Measurements from ENCODE around the gene OR2T6. TPM values are rescaled to one million over a fixed set of nuclear protein-coding genes. Genes with fewer than 3 reads are reported as not detected.
"Not testable (repeated sequence)": the region's sequence is repeated elsewhere in the genome, so short reads cannot be mapped to it uniquely, and the experiment has no call there.

Gene OR2T6
- polyA plus RNA-seq, 1 donor (not counting 4 experiments of a cell fraction or from before 2014, with no cell fraction given), result not detected

DNA sequence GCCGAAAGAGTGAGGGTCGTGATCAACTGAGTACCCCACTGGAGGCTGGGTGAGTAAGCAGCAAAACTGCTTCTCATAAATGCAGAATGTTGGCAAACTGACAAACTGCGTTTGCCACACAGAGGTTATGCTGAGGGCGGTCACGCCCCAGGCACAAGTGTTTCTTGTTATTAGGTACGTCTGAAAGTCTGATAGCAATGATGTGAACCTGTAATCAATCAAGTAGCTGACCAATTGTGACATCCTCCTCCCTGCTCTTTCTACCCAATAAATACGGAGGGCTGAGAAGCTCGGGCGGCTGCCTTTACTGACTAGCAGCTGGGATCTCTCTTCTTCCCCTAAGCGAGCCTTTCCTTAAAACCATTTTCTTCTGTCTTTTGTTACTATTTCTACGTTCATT, 56.1 kb downstream of the OR2T6 start:
- H4K20me1 ChIP-seq (ENCODE audit: control insufficient read depth, extremely low read depth, insufficient read depth, low read length); dilution Hi-C loops (cut with MboI; ENCODE audit: extremely low pct_ligation_motif_present, low sequenced_read_pairs); H2AFZ ChIP-seq (ENCODE audit: control insufficient read depth, low read length); H3K4me1 ChIP-seq (ENCODE audit: control insufficient read depth, extremely low read depth, insufficient read depth, low read length); H3K27me3 ChIP-seq (ENCODE audit: control insufficient read depth, extremely low read depth, insufficient read depth, low read length); H3K9me3 ChIP-seq (ENCODE audit: control insufficient read depth, low read depth, low read length); H3K36me3 ChIP-seq (ENCODE audit: control insufficient read depth in 2 of 2, extremely low read depth in 1 of 2, insufficient read depth in 2 of 2, low read length in 2 of 2); H3K4me2 ChIP-seq (ENCODE audit: control insufficient read depth, extremely low read depth, insufficient read depth, low read depth, low read length); H3K79me2 ChIP-seq (ENCODE audit: control insufficient read depth, insufficient read depth, low read length); H3K9me1 ChIP-seq (ENCODE audit: control insufficient read depth, extremely low read depth, insufficient read depth, low read length); H3K9ac ChIP-seq (ENCODE audit: control insufficient read depth, extremely low read depth, insufficient read depth, low read length); H3K4me3 ChIP-seq (ENCODE audit: control insufficient read depth in 2 of 3, extremely low read depth in 1 of 3, insufficient read depth in 2 of 3, low read depth in 1 of 3, low read length in 3 of 3); H3K27ac ChIP-seq (ENCODE audit: control insufficient read depth, insufficient read depth, low read length); FAIRE-seq; DNase-seq (ENCODE audit: low read depth, low spot score): not testable (repeated sequence)

DNA sequence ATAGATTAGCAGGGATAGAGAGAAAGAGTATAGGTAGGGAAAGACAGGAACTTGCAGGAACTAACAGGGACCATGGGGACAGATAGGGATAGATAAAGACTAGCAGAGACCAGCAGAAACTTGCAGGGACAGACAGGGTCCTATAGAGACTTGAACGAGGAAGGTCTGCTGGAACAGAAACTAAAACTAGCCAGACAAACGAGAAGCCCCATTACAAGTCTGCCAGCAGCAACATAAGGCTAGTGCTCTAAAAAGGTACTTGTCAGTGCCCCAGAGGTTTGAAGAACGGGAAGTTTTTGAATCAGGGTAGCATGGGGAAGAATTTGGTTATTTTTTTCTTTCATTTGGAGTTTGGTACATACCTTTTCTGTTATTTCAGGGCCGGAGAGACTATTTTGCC, 56.7 kb downstream of the OR2T6 start:
- H3K27me3 ChIP-seq (ENCODE audit: control insufficient read depth, extremely low read depth, insufficient read depth, low read length); H3K9me3 ChIP-seq (ENCODE audit: control insufficient read depth, low read depth, low read length); H3K9ac ChIP-seq (ENCODE audit: control insufficient read depth, extremely low read depth, insufficient read depth, low read length); H3K4me1 ChIP-seq (ENCODE audit: control insufficient read depth, extremely low read depth, insufficient read depth, low read length); H3K27ac ChIP-seq (ENCODE audit: control insufficient read depth, insufficient read depth, low read length); H3K4me2 ChIP-seq (ENCODE audit: control insufficient read depth, extremely low read depth, insufficient read depth, low read depth, low read length); H3K36me3 ChIP-seq (ENCODE audit: control insufficient read depth in 2 of 2, extremely low read depth in 1 of 2, insufficient read depth in 2 of 2, low read length in 2 of 2); H2AFZ ChIP-seq (ENCODE audit: control insufficient read depth, low read length); H4K20me1 ChIP-seq (ENCODE audit: control insufficient read depth, extremely low read depth, insufficient read depth, low read length); H3K4me3 ChIP-seq (ENCODE audit: control insufficient read depth in 2 of 3, extremely low read depth in 1 of 3, insufficient read depth in 2 of 3, low read depth in 1 of 3, low read length in 3 of 3); FAIRE-seq; dilution Hi-C loops (cut with MboI; ENCODE audit: extremely low pct_ligation_motif_present, low sequenced_read_pairs); H3K79me2 ChIP-seq (ENCODE audit: control insufficient read depth, insufficient read depth, low read length); DNase-seq (ENCODE audit: low read depth, low spot score); H3K9me1 ChIP-seq (ENCODE audit: control insufficient read depth, extremely low read depth, insufficient read depth, low read length): not testable (repeated sequence)

GRCh38 chr1:248433811-248434415, 58.4 kb downstream of the OR2T6 start:
- DNase-seq (ENCODE audit: low read depth, low spot score); H3K27me3 ChIP-seq (ENCODE audit: control insufficient read depth, extremely low read depth, insufficient read depth, low read length); dilution Hi-C loops (cut with MboI; ENCODE audit: extremely low pct_ligation_motif_present, low sequenced_read_pairs); H4K20me1 ChIP-seq (ENCODE audit: control insufficient read depth, extremely low read depth, insufficient read depth, low read length); H3K9me3 ChIP-seq (ENCODE audit: control insufficient read depth, low read depth, low read length); H3K4me2 ChIP-seq (ENCODE audit: control insufficient read depth, extremely low read depth, insufficient read depth, low read depth, low read length); H3K27ac ChIP-seq (ENCODE audit: control insufficient read depth, insufficient read depth, low read length); H3K9me1 ChIP-seq (ENCODE audit: control insufficient read depth, extremely low read depth, insufficient read depth, low read length); FAIRE-seq; H3K9ac ChIP-seq (ENCODE audit: control insufficient read depth, extremely low read depth, insufficient read depth, low read length); H3K79me2 ChIP-seq (ENCODE audit: control insufficient read depth, insufficient read depth, low read length); H3K4me3 ChIP-seq (ENCODE audit: control insufficient read depth in 2 of 3, extremely low read depth in 1 of 3, insufficient read depth in 2 of 3, low read depth in 1 of 3, low read length in 3 of 3); H2AFZ ChIP-seq (ENCODE audit: control insufficient read depth, low read length); H3K36me3 ChIP-seq (ENCODE audit: control insufficient read depth in 2 of 2, extremely low read depth in 1 of 2, insufficient read depth in 2 of 2, low read length in 2 of 2); H3K4me1 ChIP-seq (ENCODE audit: control insufficient read depth, extremely low read depth, insufficient read depth, low read length): not testable (repeated sequence)

GRCh38 chr1:248434913-248435312, 59.4 kb downstream of the OR2T6 start:
- H2AFZ ChIP-seq (ENCODE audit: control insufficient read depth, low read length); H3K79me2 ChIP-seq (ENCODE audit: control insufficient read depth, insufficient read depth, low read length); dilution Hi-C loops (cut with MboI; ENCODE audit: extremely low pct_ligation_motif_present, low sequenced_read_pairs); H3K27ac ChIP-seq (ENCODE audit: control insufficient read depth, insufficient read depth, low read length); H3K9me1 ChIP-seq (ENCODE audit: control insufficient read depth, extremely low read depth, insufficient read depth, low read length); H3K9ac ChIP-seq (ENCODE audit: control insufficient read depth, extremely low read depth, insufficient read depth, low read length); H3K4me3 ChIP-seq (ENCODE audit: control insufficient read depth in 2 of 3, extremely low read depth in 1 of 3, insufficient read depth in 2 of 3, low read depth in 1 of 3, low read length in 3 of 3); FAIRE-seq; H3K9me3 ChIP-seq (ENCODE audit: control insufficient read depth, low read depth, low read length); H3K36me3 ChIP-seq (ENCODE audit: control insufficient read depth in 2 of 2, extremely low read depth in 1 of 2, insufficient read depth in 2 of 2, low read length in 2 of 2); H3K27me3 ChIP-seq (ENCODE audit: control insufficient read depth, extremely low read depth, insufficient read depth, low read length); H3K4me2 ChIP-seq (ENCODE audit: control insufficient read depth, extremely low read depth, insufficient read depth, low read depth, low read length); H3K4me1 ChIP-seq (ENCODE audit: control insufficient read depth, extremely low read depth, insufficient read depth, low read length); DNase-seq (ENCODE audit: low read depth, low spot score); H4K20me1 ChIP-seq (ENCODE audit: control insufficient read depth, extremely low read depth, insufficient read depth, low read length): not testable (repeated sequence)

DNA sequence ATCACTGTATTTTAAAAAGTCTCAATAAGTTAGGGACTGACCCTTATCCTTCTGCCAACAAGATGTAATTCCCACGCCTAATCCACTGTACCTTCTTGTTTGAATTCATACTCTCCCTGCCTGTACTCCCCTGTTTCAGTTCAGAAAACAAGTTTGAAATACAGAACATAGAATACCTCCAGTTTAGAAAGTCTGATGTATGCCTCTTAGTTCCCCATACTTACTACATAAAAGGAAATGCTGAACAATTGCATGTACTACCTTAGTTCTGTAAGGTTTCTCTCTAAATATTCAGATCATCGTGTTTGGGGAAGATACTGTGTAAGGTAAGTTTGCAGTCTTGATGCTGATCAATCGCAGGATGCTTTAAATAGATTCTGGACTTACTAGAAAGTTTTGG, 60.8 kb downstream of the OR2T6 start:
- H3K9me3 ChIP-seq (ENCODE audit: control insufficient read depth, low read depth, low read length); H3K9me1 ChIP-seq (ENCODE audit: control insufficient read depth, extremely low read depth, insufficient read depth, low read length); H3K36me3 ChIP-seq (ENCODE audit: control insufficient read depth in 2 of 2, extremely low read depth in 1 of 2, insufficient read depth in 2 of 2, low read length in 2 of 2); H3K4me3 ChIP-seq (ENCODE audit: control insufficient read depth in 2 of 3, extremely low read depth in 1 of 3, insufficient read depth in 2 of 3, low read depth in 1 of 3, low read length in 3 of 3); FAIRE-seq; H3K79me2 ChIP-seq (ENCODE audit: control insufficient read depth, insufficient read depth, low read length); H3K9ac ChIP-seq (ENCODE audit: control insufficient read depth, extremely low read depth, insufficient read depth, low read length); H2AFZ ChIP-seq (ENCODE audit: control insufficient read depth, low read length); dilution Hi-C loops (cut with MboI; ENCODE audit: extremely low pct_ligation_motif_present, low sequenced_read_pairs); H3K4me2 ChIP-seq (ENCODE audit: control insufficient read depth, extremely low read depth, insufficient read depth, low read depth, low read length); DNase-seq (ENCODE audit: low read depth, low spot score); H3K27me3 ChIP-seq (ENCODE audit: control insufficient read depth, extremely low read depth, insufficient read depth, low read length); H3K27ac ChIP-seq (ENCODE audit: control insufficient read depth, insufficient read depth, low read length); H3K4me1 ChIP-seq (ENCODE audit: control insufficient read depth, extremely low read depth, insufficient read depth, low read length); H4K20me1 ChIP-seq (ENCODE audit: control insufficient read depth, extremely low read depth, insufficient read depth, low read length): not testable (repeated sequence)

All from keratinocyte (primary cell).